ENCODE results near the gene AANAT.

The AANAT gene

GRCh38 chr17:76467366-76467765 is at the start of gene AANAT:
AANAT (plus strand) TSS chr17:76467603; CDS start chr17:76468747, 1,144 bp downstream.
- Histone ChIP-seq H3K27ac (ENCODE audit: low read depth, low read length) (no peak within 1 kb of the TSS), H3K4me1 (ENCODE audit: control insufficient read depth in 1 of 2, insufficient read depth in 2 of 2, low read length in 2 of 2) (peaks cover 0 to 3% of the 10 kb centered on the region in 2 donors), H3K9me3 (ENCODE audit: control insufficient read depth in 1 of 2, low read length in 2 of 2) (no peaks in the 10 kb centered on the region), H3K27me3 (ENCODE audit: control insufficient read depth in 1 of 2, insufficient read depth in 2 of 2, low read length in 2 of 2) (no peaks in the 10 kb centered on the region), H3K9ac (ENCODE audit: low read depth in 1 of 2, low read length in 2 of 2) (no peak within 1 kb of the TSS), H3K36me3 (ENCODE audit: control insufficient read depth in 1 of 2, insufficient read depth in 2 of 2, low read length in 2 of 2) (peaks cover 5 to 17% of the 10 kb centered on the region in 2 donors), H3K4me3 (ENCODE audit: low read depth in 1 of 2, low read length in 2 of 2) (no peak within 1 kb of the TSS)

- Histone ChIP-seq H3K27ac (ENCODE audit: low read depth, low read length) (no peak overlapping the region), H3K9ac (ENCODE audit: low read depth in 1 of 2, low read length in 2 of 2) (no peak overlapping the region), H3K4me3 (ENCODE audit: low read depth in 1 of 2, low read length in 2 of 2) (no peak overlapping the region), H3K4me1 (ENCODE audit: control insufficient read depth in 1 of 2, insufficient read depth in 2 of 2, low read length in 2 of 2) (peaks cover 26 to 27% of the 10 kb centered on the region in 2 donors), H3K27me3 (ENCODE audit: control insufficient read depth in 1 of 2, insufficient read depth in 2 of 2, low read length in 2 of 2) (no peaks in the 10 kb centered on the region), H3K36me3 (ENCODE audit: control insufficient read depth in 1 of 2, insufficient read depth in 2 of 2, low read length in 2 of 2) (peaks cover 0 to 13% of the 10 kb centered on the region in 2 donors), H3K9me3 (ENCODE audit: control insufficient read depth in 1 of 2, low read length in 2 of 2) (no peaks in the 10 kb centered on the region)
Observed at GRCh38 chr17:76419576-76420260, 47.7 kb upstream of the AANAT start.

- Histone ChIP-seq H3K27me3 (ENCODE audit: control insufficient read depth in 1 of 2, insufficient read depth in 2 of 2, low read length in 2 of 2) (no peaks in the 10 kb centered on the region), H3K9ac (ENCODE audit: low read depth in 1 of 2, low read length in 2 of 2) (no peak overlapping the region), H3K4me3 (ENCODE audit: low read depth in 1 of 2, low read length in 2 of 2) (no peak overlapping the region), H3K4me1 (ENCODE audit: control insufficient read depth in 1 of 2, insufficient read depth in 2 of 2, low read length in 2 of 2) (peaks cover 21 to 22% of the 10 kb centered on the region in 2 donors), H3K27ac (ENCODE audit: low read depth, low read length) (no peak overlapping the region), H3K36me3 (ENCODE audit: control insufficient read depth in 1 of 2, insufficient read depth in 2 of 2, low read length in 2 of 2) (peaks cover 0 to 13% of the 10 kb centered on the region in 2 donors), H3K9me3 (ENCODE audit: control insufficient read depth in 1 of 2, low read length in 2 of 2) (no peaks in the 10 kb centered on the region)
Observed at GRCh38 chr17:76420356-76421043, 46.9 kb upstream of the AANAT start.

GRCh38 chr17:76421044-76421407 is 46.4 kb upstream of the AANAT start:
- H3K27ac ChIP-seq (ENCODE audit: low read depth, low read length): no peak overlapping the region
- no peak overlapping the region for H3K9ac ChIP-seq (ENCODE audit: low read depth in 1 of 2, low read length in 2 of 2)

GRCh38 chr17:76422406-76422805 is 45.0 kb upstream of the AANAT start:
- Histone ChIP-seq H3K4me1 (ENCODE audit: control insufficient read depth in 1 of 2, insufficient read depth in 2 of 2, low read length in 2 of 2) (peaks cover 14 to 16% of the 10 kb centered on the region in 2 donors), H3K36me3 (ENCODE audit: control insufficient read depth in 1 of 2, insufficient read depth in 2 of 2, low read length in 2 of 2) (peaks cover 0 to 7% of the 10 kb centered on the region in 2 donors), H3K27me3 (ENCODE audit: control insufficient read depth in 1 of 2, insufficient read depth in 2 of 2, low read length in 2 of 2) (no peaks in the 10 kb centered on the region), H3K27ac (ENCODE audit: low read depth, low read length) (no peak overlapping the region), H3K9ac (ENCODE audit: low read depth in 1 of 2, low read length in 2 of 2) (no peak overlapping the region), H3K4me3 (ENCODE audit: low read depth in 1 of 2, low read length in 2 of 2) (no peak overlapping the region), H3K9me3 (ENCODE audit: control insufficient read depth in 1 of 2, low read length in 2 of 2) (no peaks in the 10 kb centered on the region)

More at GRCh38 chr17:76421044-76421407, 46.4 kb upstream of the AANAT start:
- no peaks in the 10 kb centered on the region for H3K27me3 ChIP-seq (ENCODE audit: control insufficient read depth in 1 of 2, insufficient read depth in 2 of 2, low read length in 2 of 2)
- no peaks in the 10 kb centered on the region for H3K9me3 ChIP-seq (ENCODE audit: control insufficient read depth in 1 of 2, low read length in 2 of 2)
- peaks cover 0 to 13% of the 10 kb centered on the region in 2 donors for H3K36me3 ChIP-seq (ENCODE audit: control insufficient read depth in 1 of 2, insufficient read depth in 2 of 2, low read length in 2 of 2)
- peaks cover 21 to 22% of the 10 kb centered on the region in 2 donors for H3K4me1 ChIP-seq (ENCODE audit: control insufficient read depth in 1 of 2, insufficient read depth in 2 of 2, low read length in 2 of 2)
- H3K4me3 ChIP-seq (ENCODE audit: low read depth in 1 of 2, low read length in 2 of 2): no peak overlapping the region

- no peaks in the 10 kb centered on the region for H3K9me3 ChIP-seq (ENCODE audit: control insufficient read depth in 1 of 2, low read length in 2 of 2)
- no peaks in the 10 kb centered on the region for H3K27me3 ChIP-seq (ENCODE audit: control insufficient read depth in 1 of 2, insufficient read depth in 2 of 2, low read length in 2 of 2)
- no peak overlapping the region for H3K4me3 ChIP-seq (ENCODE audit: low read depth in 1 of 2, low read length in 2 of 2)
- peaks cover 0 to 3% of the 10 kb centered on the region in 2 donors for H3K36me3 ChIP-seq (ENCODE audit: control insufficient read depth in 1 of 2, insufficient read depth in 2 of 2, low read length in 2 of 2)
- no peak overlapping the region for H3K9ac ChIP-seq (ENCODE audit: low read depth in 1 of 2, low read length in 2 of 2)
- peaks cover 14 to 16% of the 10 kb centered on the region in 2 donors for H3K4me1 ChIP-seq (ENCODE audit: control insufficient read depth in 1 of 2, insufficient read depth in 2 of 2, low read length in 2 of 2)
- H3K27ac ChIP-seq (ENCODE audit: low read depth, low read length): no peak overlapping the region
Observed at GRCh38 chr17:76422860-76423259, 44.5 kb upstream of the AANAT start.

- no peak overlapping the region for H3K27ac ChIP-seq (ENCODE audit: low read depth, low read length)
Observed at GRCh38 chr17:76426853-76427252, 40.5 kb upstream of the AANAT start.

GRCh38 chr17:76427501-76428231 is 39.7 kb upstream of the AANAT start:
- Histone ChIP-seq H3K36me3 (ENCODE audit: control insufficient read depth in 1 of 2, insufficient read depth in 2 of 2, low read length in 2 of 2) (no peaks in the 10 kb centered on the region), H3K9ac (ENCODE audit: low read depth in 1 of 2, low read length in 2 of 2) (no peak overlapping the region), H3K27ac (ENCODE audit: low read depth, low read length) (no peak overlapping the region), H3K4me3 (ENCODE audit: low read depth in 1 of 2, low read length in 2 of 2) (no peak overlapping the region), H3K9me3 (ENCODE audit: control insufficient read depth in 1 of 2, low read length in 2 of 2) (no peaks in the 10 kb centered on the region), H3K4me1 (ENCODE audit: control insufficient read depth in 1 of 2, insufficient read depth in 2 of 2, low read length in 2 of 2) (peaks cover 8% of the 10 kb centered on the region in 2 donors), H3K27me3 (ENCODE audit: control insufficient read depth in 1 of 2, insufficient read depth in 2 of 2, low read length in 2 of 2) (no peaks in the 10 kb centered on the region)

More at GRCh38 chr17:76426853-76427252, 40.5 kb upstream of the AANAT start:
- no peaks in the 10 kb centered on the region for H3K27me3 ChIP-seq (ENCODE audit: control insufficient read depth in 1 of 2, insufficient read depth in 2 of 2, low read length in 2 of 2)
- H3K9ac ChIP-seq (ENCODE audit: low read depth in 1 of 2, low read length in 2 of 2): no peak overlapping the region
- H3K4me3 ChIP-seq (ENCODE audit: low read depth in 1 of 2, low read length in 2 of 2): no peak overlapping the region
- H3K4me1 ChIP-seq (ENCODE audit: control insufficient read depth in 1 of 2, insufficient read depth in 2 of 2, low read length in 2 of 2): peaks cover 8% of the 10 kb centered on the region in 2 donors
- H3K36me3 ChIP-seq (ENCODE audit: control insufficient read depth in 1 of 2, insufficient read depth in 2 of 2, low read length in 2 of 2): no peaks in the 10 kb centered on the region
- H3K9me3 ChIP-seq (ENCODE audit: control insufficient read depth in 1 of 2, low read length in 2 of 2): no peaks in the 10 kb centered on the region

- no peak overlapping the region for H3K27ac ChIP-seq (ENCODE audit: low read depth, low read length)
- H3K4me3 ChIP-seq (ENCODE audit: low read depth in 1 of 2, low read length in 2 of 2): no peak overlapping the region
- peaks cover 8% of the 10 kb centered on the region in 2 donors for H3K4me1 ChIP-seq (ENCODE audit: control insufficient read depth in 1 of 2, insufficient read depth in 2 of 2, low read length in 2 of 2)
- H3K9ac ChIP-seq (ENCODE audit: low read depth in 1 of 2, low read length in 2 of 2): no peak overlapping the region
- no peaks in the 10 kb centered on the region for H3K9me3 ChIP-seq (ENCODE audit: control insufficient read depth in 1 of 2, low read length in 2 of 2)
- H3K27me3 ChIP-seq (ENCODE audit: control insufficient read depth in 1 of 2, insufficient read depth in 2 of 2, low read length in 2 of 2): no peaks in the 10 kb centered on the region
- H3K36me3 ChIP-seq (ENCODE audit: control insufficient read depth in 1 of 2, insufficient read depth in 2 of 2, low read length in 2 of 2): no peaks in the 10 kb centered on the region
Observed at GRCh38 chr17:76428511-76428910, 38.9 kb upstream of the AANAT start.

GRCh38 chr17:76431509-76431908 is 35.9 kb upstream of the AANAT start:
- Histone ChIP-seq H3K9me3 (ENCODE audit: control insufficient read depth in 1 of 2, low read length in 2 of 2) (no peaks in the 10 kb centered on the region), H3K4me1 (ENCODE audit: control insufficient read depth in 1 of 2, insufficient read depth in 2 of 2, low read length in 2 of 2) (peaks cover 8% of the 10 kb centered on the region in 2 donors), H3K27ac (ENCODE audit: low read depth, low read length) (no peak overlapping the region), H3K27me3 (ENCODE audit: control insufficient read depth in 1 of 2, insufficient read depth in 2 of 2, low read length in 2 of 2) (no peaks in the 10 kb centered on the region), H3K9ac (ENCODE audit: low read depth in 1 of 2, low read length in 2 of 2) (no peak overlapping the region), H3K36me3 (ENCODE audit: control insufficient read depth in 1 of 2, insufficient read depth in 2 of 2, low read length in 2 of 2) (peaks cover 0 to 6% of the 10 kb centered on the region in 2 donors), H3K4me3 (ENCODE audit: low read depth in 1 of 2, low read length in 2 of 2) (no peak overlapping the region)

All from duodenal mucosa (tissue), 2 donors.